Pons (tissue), 1 donor: ENCODE measurements around the gene PLEKHG3.
"Not testable (repeated sequence)": the region's sequence is repeated elsewhere in the genome, so short reads cannot be mapped to it uniquely, and the experiment has no call there.

Experiments used
- DNase-seq: peaks from one replicate; pipeline ENCODE4 v3.0.0-alpha.2; 2016; ENCODE audit warnings: low spot score

Gene PLEKHG3

GRCh38 chr14:64688031-64688430 is 16.2 kb upstream of the PLEKHG3 start:
- DNase-seq: no peak

- no peak for DNase-seq
These were observed 15.4 kb upstream of the PLEKHG3 start for GRCh38 chr14:64688811-64689281.

GRCh38 chr14:64689289-64689688 is 14.9 kb upstream of the PLEKHG3 start:
- DNase-seq: no peak

- DNase-seq: not testable (repeated sequence)
These were observed 13.6 kb upstream of the PLEKHG3 start for GRCh38 chr14:64690607-64691006.

- no peak for DNase-seq
These were observed 12.8 kb upstream of the PLEKHG3 start for GRCh38 chr14:64691376-64691775.

- DNase-seq: no peak
These were observed 11.8 kb upstream of the PLEKHG3 start for GRCh38 chr14:64692189-64692985.

GRCh38 chr14:64692986-64693809 is 11.0 kb upstream of the PLEKHG3 start:
- DNase-seq: no peak

GRCh38 chr14:64693810-64694165 is 10.4 kb upstream of the PLEKHG3 start:
- peak; percentile 52 for DNase-seq

GRCh38 chr14:64695071-64695470 is 9.2 kb upstream of the PLEKHG3 start:
- no peak for DNase-seq

- DNase-seq: no peak
These were observed 7.8 kb upstream of the PLEKHG3 start for GRCh38 chr14:64696355-64696857.

GRCh38 chr14:64698903-64699302 is 5.3 kb upstream of the PLEKHG3 start:
- DNase-seq: peak; percentile 79

- DNase-seq: no peak
These were observed 3.9 kb upstream of the PLEKHG3 start for GRCh38 chr14:64700290-64700689.

- no peak for DNase-seq
These were observed 3.3 kb upstream of the PLEKHG3 start for GRCh38 chr14:64700894-64701293.

GRCh38 chr14:64701660-64702059 is 2.6 kb upstream of the PLEKHG3 start:
- peak; percentile 86 for DNase-seq

- DNase-seq: no peak
These were observed 1.5 kb upstream of the PLEKHG3 start for GRCh38 chr14:64702493-64703394.

- peak; percentile 45 for DNase-seq
These were observed 655 bp upstream of the PLEKHG3 start for GRCh38 chr14:64703395-64704142.

- no peak for DNase-seq
These were observed 638 bp downstream of the PLEKHG3 start for GRCh38 chr14:64704743-64705380.

GRCh38 chr14:64705381-64706118 is 1.3 kb downstream of the PLEKHG3 start:
- DNase-seq: peak; percentile 72

- DNase-seq: peak; percentile 62
These were observed 1.9 kb downstream of the PLEKHG3 start for GRCh38 chr14:64706119-64706592.
